OCI-LY3 (cell line): ENCODE data around the gene ZBTB24.

ENCODE experiments used
- H2AFZ ChIP-seq: fragments of 200-600, 300-600 bp; shearing (Covaris generic); 2 replicates; pipeline ENCODE4 v1.6.0; 2014; ENCODE audit warnings: antibody characterized with exemption, low read depth, low read length
- H3K27ac ChIP-seq: fragments of 200-600, 300-600 bp; sonication (generic); 2 replicates; pipeline ENCODE4 v1.5.1; 2014; ENCODE audit warnings: mild to moderate bottlenecking, low read length, moderate library complexity, mixed read lengths
- H3K27me3 ChIP-seq: fragments of 200-600, 300-600 bp; sonication (generic); 2 replicates; pipeline ENCODE4 v1.6.1; 2014; ENCODE audit warnings: low read depth, low read length, mixed read lengths
- H3K36me3 ChIP-seq: fragments of 200-600, 300-600 bp; sonication (generic); replicated peaks from 2 replicates; pipeline ENCODE3; 2014; ENCODE audit warnings: low read depth, low read length, mixed read lengths
- H3K4me1 ChIP-seq: fragments of 300-600, 200-600 bp; sonication (generic); 2 replicates; pipeline ENCODE4 v1.6.1; 2014; ENCODE audit warnings: low read length, mixed read lengths
- H3K4me2 ChIP-seq: fragments of 200-600, 300-600 bp; sonication (generic); 2 replicates; pipeline ENCODE4 v1.6.1; 2014; ENCODE audit warnings: low read length, mixed read lengths
- H3K4me3 ChIP-seq: fragments of 300-600, 200-600 bp; sonication (generic); 2 replicates; pipeline ENCODE4 v1.5.1; 2014; ENCODE audit warnings: antibody characterized with exemption, mild to moderate bottlenecking, low read length, moderate library complexity
- H3K79me2 ChIP-seq: fragments of 300-600, 200-600 bp; shearing (Covaris generic); 2 replicates; pipeline ENCODE4 v1.6.1; 2014; ENCODE audit warnings: mild to moderate bottlenecking, low read length, mixed read lengths
- H3K9ac ChIP-seq: fragments of 300-600, 200-600 bp; shearing (Covaris generic); 2 replicates; pipeline ENCODE4 v1.6.0; 2014; ENCODE audit warnings: mild to moderate bottlenecking, low read length, moderate library complexity
- H3K9me3 ChIP-seq: fragments of 200-600, 300-600 bp; shearing (Covaris generic); 2 replicates; pipeline ENCODE4 v1.6.1; 2014; ENCODE audit warnings: low read length, mixed read lengths; ENCODE audit not compliant: insufficient read depth
- H4K20me1 ChIP-seq: fragments of 200-600, 300-600 bp; sonication (generic); 2 replicates; pipeline ENCODE4 v1.6.1; 2016; ENCODE audit warnings: low read length, mixed read lengths; ENCODE audit not compliant: insufficient read depth
- EZH2phosphoT487 ChIP-seq: fragments of 200-600 bp; shearing (Covaris generic); IDR thresholded peaks from 2 replicates; pipeline ENCODE4 v1.6.1; 2018; ENCODE audit warnings: antibody characterized with exemption, mixed run types, low read depth
- TF ChIP-seq, protein P1 (sequence below): fragments of 200-600, 300-600 bp; sonication (generic); IDR thresholded peaks from 2 replicates; pipeline ENCODE4 v1.5.1; 2014; ENCODE audit warnings: antibody characterized with exemption, low read length, low read depth

The ZBTB24 gene

GRCh38 chr6:109498052-109498451 is 15.0 kb upstream of the ZBTB24 start:
- TF ChIP-seq, protein P1, sequence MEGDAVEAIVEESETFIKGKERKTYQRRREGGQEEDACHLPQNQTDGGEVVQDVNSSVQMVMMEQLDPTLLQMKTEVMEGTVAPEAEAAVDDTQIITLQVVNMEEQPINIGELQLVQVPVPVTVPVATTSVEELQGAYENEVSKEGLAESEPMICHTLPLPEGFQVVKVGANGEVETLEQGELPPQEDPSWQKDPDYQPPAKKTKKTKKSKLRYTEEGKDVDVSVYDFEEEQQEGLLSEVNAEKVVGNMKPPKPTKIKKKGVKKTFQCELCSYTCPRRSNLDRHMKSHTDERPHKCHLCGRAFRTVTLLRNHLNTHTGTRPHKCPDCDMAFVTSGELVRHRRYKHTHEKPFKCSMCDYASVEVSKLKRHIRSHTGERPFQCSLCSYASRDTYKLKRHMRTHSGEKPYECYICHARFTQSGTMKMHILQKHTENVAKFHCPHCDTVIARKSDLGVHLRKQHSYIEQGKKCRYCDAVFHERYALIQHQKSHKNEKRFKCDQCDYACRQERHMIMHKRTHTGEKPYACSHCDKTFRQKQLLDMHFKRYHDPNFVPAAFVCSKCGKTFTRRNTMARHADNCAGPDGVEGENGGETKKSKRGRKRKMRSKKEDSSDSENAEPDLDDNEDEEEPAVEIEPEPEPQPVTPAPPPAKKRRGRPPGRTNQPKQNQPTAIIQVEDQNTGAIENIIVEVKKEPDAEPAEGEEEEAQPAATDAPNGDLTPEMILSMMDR: no peak
- no peak for TF ChIP-seq EZH2phosphoT487
- H3K4me1 ChIP-seq: peaks cover 10% of the 10 kb centered on the region
- H3K9me3 ChIP-seq: no peaks in the 10 kb centered on the region

GRCh38 chr6:109496036-109496772 is 13.2 kb upstream of the ZBTB24 start:
- Histone ChIP-seq H3K27me3 (no peaks in the 10 kb centered on the region), H3K79me2 (no peaks in the 10 kb centered on the region), H3K4me3 (no peak overlapping the region), H3K9ac (no peak overlapping the region), H3K36me3 (no peaks in the 10 kb centered on the region), H2AFZ (no peak overlapping the region), H3K27ac (no peak overlapping the region), H3K9me3 (no peaks in the 10 kb centered on the region), H3K4me1 (peaks cover 10% of the 10 kb centered on the region), H3K4me2 (no peak overlapping the region), H4K20me1 (no peaks in the 10 kb centered on the region)
- no peak for TF ChIP-seq EZH2phosphoT487
- TF ChIP-seq, protein P1: no peak

More at GRCh38 chr6:109498052-109498451, 15.0 kb upstream of the ZBTB24 start:
- H3K27me3 ChIP-seq: no peaks in the 10 kb centered on the region
- H4K20me1 ChIP-seq: no peaks in the 10 kb centered on the region
- H3K27ac ChIP-seq: no peak overlapping the region
- no peak overlapping the region for H3K9ac ChIP-seq
- no peaks in the 10 kb centered on the region for H3K79me2 ChIP-seq
- H3K4me3 ChIP-seq: no peak overlapping the region
- no peak overlapping the region for H2AFZ ChIP-seq
- H3K4me2 ChIP-seq: no peak overlapping the region
- H3K36me3 ChIP-seq: no peaks in the 10 kb centered on the region

DNA sequence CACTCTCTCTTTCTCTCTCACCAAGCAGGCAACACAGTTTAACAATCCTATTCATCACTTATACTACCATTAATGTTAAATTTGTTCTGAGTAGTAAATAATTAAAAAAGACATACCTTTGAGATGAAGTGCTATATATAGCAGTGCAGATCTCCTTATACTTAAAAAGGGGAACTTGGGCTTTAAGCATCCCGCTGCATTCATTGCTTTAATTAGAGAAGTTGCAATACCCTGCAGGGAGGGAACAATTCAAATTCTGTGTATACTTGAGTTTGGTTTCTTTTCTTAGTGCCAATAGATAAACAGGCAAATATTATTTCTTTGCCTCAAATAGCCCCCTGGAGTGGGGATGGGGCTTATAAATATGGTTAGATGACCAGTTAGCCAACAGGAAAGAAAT is 10.8 kb upstream of the ZBTB24 start:
- TF ChIP-seq, protein P1: no peak
- no peak for TF ChIP-seq EZH2phosphoT487
- H3K36me3 ChIP-seq: no peaks in the 10 kb centered on the region
- H4K20me1 ChIP-seq: no peaks in the 10 kb centered on the region
- H2AFZ ChIP-seq: no peak overlapping the region
- no peak overlapping the region for H3K27ac ChIP-seq
- no peak overlapping the region for H3K9ac ChIP-seq
- peaks cover 10% of the 10 kb centered on the region for H3K4me1 ChIP-seq
- no peak overlapping the region for H3K4me3 ChIP-seq
- H3K27me3 ChIP-seq: no peaks in the 10 kb centered on the region
- no peaks in the 10 kb centered on the region for H3K9me3 ChIP-seq
- no peaks in the 10 kb centered on the region for H3K79me2 ChIP-seq
- peak overlapping the region; percentile 27 for H3K4me2 ChIP-seq

- Histone ChIP-seq H3K9me3 (no peaks in the 10 kb centered on the region), H3K27ac (no peak overlapping the region), H3K4me2 (no peak overlapping the region), H3K79me2 (no peaks in the 10 kb centered on the region), H4K20me1 (no peaks in the 10 kb centered on the region), H3K27me3 (no peaks in the 10 kb centered on the region), H3K4me3 (no peak overlapping the region), H3K4me1 (peaks cover 10% of the 10 kb centered on the region), H2AFZ (no peak overlapping the region), H3K36me3 (no peaks in the 10 kb centered on the region), H3K9ac (no peak overlapping the region)
- TF ChIP-seq, protein P1: no peak
Measured at GRCh38 chr6:109491207-109491938, 8.4 kb upstream of the ZBTB24 start.
